H1 (cell line): Measurements from ENCODE around the gene UFSP2. TPM values are rescaled to one million over a fixed set of nuclear protein-coding genes. Genes with fewer than 3 reads are reported as not detected.

ENCODE experiments used
- NANOG ChIP-seq: IDR thresholded peaks from 2 replicates; pipeline ENCODE4 v1.6.1; 2011; ENCODE audit warnings: low read length, low read depth, mild to moderate bottlenecking, inconsistent platforms; ENCODE audit not compliant: insufficient read depth, poor library complexity, severe bottlenecking
- polyA plus RNA-seq, 7 experiments: library from polyadenylated mRNA; depleted of rRNA in 3 of 7; stranded (reverse) in 5 of 7; unstranded in 2 of 7; fragments of >200 nt in 5 of 7; fragments of 200-250 nt in 2 of 7; gene quantifications; 1 replicate in 5 of 7; 2 replicates in 1 of 7; 4 replicates in 1 of 7; pipeline versions ENCODE4 v1.2.1 to v1.2.3, GENCODE V29; 2011 to 2013; ENCODE audit warnings: missing spikeins in 2 of 7, mixed read lengths in 2 of 7
- total RNA-seq: library from RNA; stranded (reverse); fragmentation: NEBNext Ultra II Directional; extraction: Animal tissue kit (Norgen Biotek cat#: 25700); gene quantifications from 2 replicates; pipeline ENCODE4 v1.2.1, GENCODE V29; 2021

UFSP2 gene
- total and polyA plus RNA-seq, 2 of the 8 experiments (the other 6 are each of a cell fraction or from before 2014, with no cell fraction given) = 22.9 to 26.0 TPM

GRCh38 chr4:185435466-185435865, 9.7 kb upstream of the UFSP2 start (continued):
- no peak for TF ChIP-seq NANOG
